Measurements from ENCODE around the gene MCIDAS.

The MCIDAS gene

GRCh38 chr5:55232985-55233928 is 6.1 kb upstream of the MCIDAS start, which contains the start of gene CCNO:
Gene CCNO (minus strand): TSS chr5:55233608. CDS start chr5:55233523, 85 bp downstream.
- Histone ChIP-seq H3K27me3 (ENCODE audit: low read depth, low read length) (peaks cover 27% of the 10 kb centered on the region), H3K4me1 (ENCODE audit: low read length) (peaks cover 9% of the 10 kb centered on the region), H4K20me1 (ENCODE audit: insufficient read depth, low read length) (no peaks in the 10 kb centered on the region), H3K4me3 (ENCODE audit: low read length) (peak within 1 kb of the TSS; percentile 91), H3K27ac (ENCODE audit: low read length) (no peak within 1 kb of the TSS), H3K4me2 (ENCODE audit: low read length) (peak within 1 kb of the TSS; percentile 98), H3K9me3 (ENCODE audit: insufficient read depth, low read length) (no peaks in the 10 kb centered on the region), H2AFZ (ENCODE audit: low read depth, low read length) (peak within 1 kb of the TSS; percentile 98), H3K9ac (ENCODE audit: low read length) (peak within 1 kb of the TSS; percentile 69), H3K79me2 (ENCODE audit: low read length) (no peaks in the 10 kb centered on the region), H3K36me3 (replicated peaks; ENCODE audit: low read depth, low read length) (no peaks in the 10 kb centered on the region)
- TF ChIP-seq EZH2phosphoT487 (IDR thresholded peaks at IDR 0.05; ENCODE audit: low read depth) (no peak), CTCF (IDR thresholded peaks at IDR 0.05; ENCODE audit: low read depth, low read length) (no peak)

GRCh38 chr5:55232271-55232984 is 5.3 kb upstream of the MCIDAS start:
- Histone ChIP-seq H2AFZ (ENCODE audit: low read depth, low read length) (peak overlapping the region; percentile 98), H3K4me2 (ENCODE audit: low read length) (peak overlapping the region; percentile 98), H3K27ac (ENCODE audit: low read length) (no peak overlapping the region)

GRCh38 chr5:55231919-55232270 is 4.8 kb upstream of the MCIDAS start:
- no peaks in the 10 kb centered on the region for H4K20me1 ChIP-seq (ENCODE audit: insufficient read depth, low read length)
- peak overlapping the region; percentile 69; the same call in 1 of the 2 replicates for H3K9ac ChIP-seq (ENCODE audit: low read length)
- H3K4me1 ChIP-seq (ENCODE audit: low read length) = peaks cover 15% of the 10 kb centered on the region
- peak overlapping the region; percentile 98; the same call in 1 of the 2 replicates for H2AFZ ChIP-seq (ENCODE audit: low read depth, low read length)
- H3K36me3 ChIP-seq (replicated peaks; ENCODE audit: low read depth, low read length) = no peaks in the 10 kb centered on the region
- H3K4me2 ChIP-seq (ENCODE audit: low read length) = peak overlapping the region; percentile 98
- no peak overlapping the region for H3K27ac ChIP-seq (ENCODE audit: low read length)
- peak overlapping the region; percentile 91 for H3K4me3 ChIP-seq (ENCODE audit: low read length)
- no peaks in the 10 kb centered on the region for H3K9me3 ChIP-seq (ENCODE audit: insufficient read depth, low read length)
- peaks cover 34% of the 10 kb centered on the region for H3K27me3 ChIP-seq (ENCODE audit: low read depth, low read length)
- no peak for TF ChIP-seq CTCF (IDR thresholded peaks at IDR 0.05; ENCODE audit: low read depth, low read length)
- no peak for TF ChIP-seq EZH2phosphoT487 (IDR thresholded peaks at IDR 0.05; ENCODE audit: low read depth)
- no peaks in the 10 kb centered on the region for H3K79me2 ChIP-seq (ENCODE audit: low read length)

More at GRCh38 chr5:55232271-55232984, 5.3 kb upstream of the MCIDAS start:
- H3K79me2 ChIP-seq (ENCODE audit: low read length) = no peaks in the 10 kb centered on the region
- H3K9ac ChIP-seq (ENCODE audit: low read length) = peak overlapping the region; percentile 69
- no peaks in the 10 kb centered on the region for H3K36me3 ChIP-seq (replicated peaks; ENCODE audit: low read depth, low read length)
- peaks cover 15% of the 10 kb centered on the region for H3K4me1 ChIP-seq (ENCODE audit: low read length)
- H3K4me3 ChIP-seq (ENCODE audit: low read length) = peak overlapping the region; percentile 91
- no peaks in the 10 kb centered on the region for H3K9me3 ChIP-seq (ENCODE audit: insufficient read depth, low read length)
- no peaks in the 10 kb centered on the region for H4K20me1 ChIP-seq (ENCODE audit: insufficient read depth, low read length)
- H3K27me3 ChIP-seq (ENCODE audit: low read depth, low read length) = peaks cover 34% of the 10 kb centered on the region
- TF ChIP-seq EZH2phosphoT487 (IDR thresholded peaks at IDR 0.05; ENCODE audit: low read depth) (no peak), CTCF (IDR thresholded peaks at IDR 0.05; ENCODE audit: low read depth, low read length) (no peak)
